CD4-positive, CD25-positive, alpha-beta regulatory T cell (primary cell): Measurements from ENCODE around the gene MPI. TPM values are rescaled to one million over a fixed set of nuclear protein-coding genes. Genes with fewer than 3 reads are reported as not detected.
"Not testable (repeated sequence)": the region's sequence is repeated elsewhere in the genome, so short reads cannot be mapped to it uniquely, and the experiment has no call there.

Source experiments
- ATAC-seq, 2 donors: fragments of 150-1000 bp; cut with Tn5 transposase; one replicate each; pipeline ENCODE4 v1.10.0; 2021; ENCODE audit warnings: low read depth in 2 of 2, moderate number of reproducible peaks in 2 of 2, moderate library complexity in 1 of 2
- DNase-seq, 3 donors: peaks; one replicate each; pipeline versions ENCODE4 v3.0.0 to v3.0.0-alpha.2; 2012 to 2022; ENCODE audit warnings: mixed read lengths in 1 of 3
- H3K27ac ChIP-seq: one replicate; pipeline ENCODE4 v1.7.0; 2013; ENCODE audit warnings: mild to moderate bottlenecking, low read length; ENCODE audit not compliant: insufficient read depth, poor library complexity, severe bottlenecking
- H3K27me3 ChIP-seq: one replicate; pipeline ENCODE4 v1.7.0; 2013; ENCODE audit warnings: low read length; ENCODE audit not compliant: control insufficient read depth, insufficient read depth
- H3K36me3 ChIP-seq: one replicate; pipeline ENCODE4 v1.7.0; 2013; ENCODE audit warnings: mild to moderate bottlenecking, low read length, moderate library complexity; ENCODE audit not compliant: control insufficient read depth, insufficient read depth
- H3K4me1 ChIP-seq: 2 replicates; pipeline ENCODE4 v1.7.0; 2013; ENCODE audit warnings: mild to moderate bottlenecking, low read length; ENCODE audit not compliant: insufficient read depth, control insufficient read depth, poor library complexity, severe bottlenecking
- H3K4me3 ChIP-seq: one replicate; pipeline ENCODE4 v1.7.0; 2013; ENCODE audit warnings: low read depth, mild to moderate bottlenecking, low read length, moderate library complexity
- H3K9me3 ChIP-seq, 2 experiments: 1 replicate in 1 of 2; 2 replicates in 1 of 2; pipeline ENCODE4 v1.7.0; 2013; ENCODE audit warnings: low read length in 2 of 2, mild to moderate bottlenecking in 1 of 2, moderate library complexity in 1 of 2; ENCODE audit not compliant: control insufficient read depth in 2 of 2
- H3K27ac Mint-ChIP-seq, 3 donors: one replicate each; pipeline ENCODE4 v1.8.0; 2020 to 2022; ENCODE audit warnings: mild to moderate bottlenecking in 3 of 3, mixed read lengths in 3 of 3, moderate library complexity in 2 of 3
- H3K27me3 Mint-ChIP-seq: one replicate; pipeline ENCODE4 v1.8.0; 2022; ENCODE audit warnings: mild to moderate bottlenecking, mixed read lengths
- H3K36me3 Mint-ChIP-seq: one replicate; pipeline ENCODE4 v1.8.0; 2020; ENCODE audit warnings: mixed read lengths
- H3K4me1 Mint-ChIP-seq, 4 donors: one replicate each; pipeline ENCODE4 v1.8.0; 2020 to 2022; ENCODE audit warnings: mixed read lengths in 4 of 4, mild to moderate bottlenecking in 1 of 4
- H3K4me3 Mint-ChIP-seq, 4 donors: one replicate each; pipeline ENCODE4 v1.8.0; 2020 to 2022; ENCODE audit warnings: mild to moderate bottlenecking in 4 of 4, mixed read lengths in 4 of 4, moderate library complexity in 3 of 4
- H3K9me3 Mint-ChIP-seq, 7 donors: one replicate each; pipeline ENCODE4 v1.8.0; 2020 to 2022; ENCODE audit warnings: mixed read lengths in 7 of 7, mild to moderate bottlenecking in 3 of 7, moderate library complexity in 2 of 7
- polyA plus RNA-seq, 4 donors: library from polyadenylated mRNA; unstranded; fragments of 300-500 nt; fragmentation: Illumina TruSeq; gene quantifications; one replicate each; pipeline ENCODE4 v1.2.3, GENCODE V29; 2021
- total RNA-seq: library from RNA; stranded (reverse); gene quantifications from one replicate; pipeline ENCODE4 v1.2.3, GENCODE V29; 2022

Gene MPI
- total and polyA plus RNA-seq, 5 donors from 2014 or later: 49.6 to 108 (median 94.3) TPM

- Mint-ChIP-seq H3K27me3 (no peaks in the 10 kb centered on the region), H3K9me3 (no peaks in the 10 kb centered on the region), H3K36me3 (peaks cover 26% of the 10 kb centered on the region), H3K4me1 (peaks cover 21 to 65% (median 41%) of the 10 kb centered on the region in 4 donors), H3K4me3 (peak overlapping the region; percentile 79 to 99 (median 99)), H3K27ac (peak overlapping the region; percentile 14 to 98 (median 91))
- Histone ChIP-seq H3K27me3 (no peaks in the 10 kb centered on the region), H3K27ac (no peak overlapping the region), H3K36me3 (peaks cover 33% of the 10 kb centered on the region), H3K4me1 (peaks cover 39% of the 10 kb centered on the region), H3K4me3 (peak overlapping the region; percentile 86), H3K9me3 (no peaks in the 10 kb centered on the region)
- ATAC-seq (no peak), DNase-seq (no peak)
Observed at GRCh38 chr15:74904190-74904805, 14.5 kb downstream of the MPI start.

GRCh38 chr15:74906067-74906449 lies 16.2 kb downstream of the MPI start:
- H3K27ac ChIP-seq: peak overlapping the region; percentile 80
- no peaks in the 10 kb centered on the region for H3K27me3 ChIP-seq
- peaks cover 36% of the 10 kb centered on the region for H3K4me1 ChIP-seq
- Mint-ChIP-seq H3K27me3 (no peaks in the 10 kb centered on the region), H3K4me3 (peak overlapping the region; percentile 96 to 99 (median 99)), H3K36me3 (peaks cover 22% of the 10 kb centered on the region), H3K4me1 (peaks cover 21 to 56% (median 39%) of the 10 kb centered on the region in 4 donors), H3K9me3 (no peaks in the 10 kb centered on the region), H3K27ac (peak overlapping the region; percentile 58 to 98 (median 93))
- no peaks in the 10 kb centered on the region for H3K9me3 ChIP-seq
- H3K36me3 ChIP-seq: peaks cover 22% of the 10 kb centered on the region
- peak overlapping the region; percentile 86 for H3K4me3 ChIP-seq
- ATAC-seq (peak; percentile 39 to 44), DNase-seq (peak in 2 of 3 donors; percentile 27 to 51)

- peaks cover 22% of the 10 kb centered on the region for H3K36me3 ChIP-seq
- Mint-ChIP-seq H3K27me3 (no peaks in the 10 kb centered on the region), H3K4me3 (peak within 1 kb of the TSS; percentile 99), H3K27ac (peak within 1 kb of the TSS; percentile 98), H3K36me3 (peaks cover 21% of the 10 kb centered on the region), H3K4me1 (peaks cover 19 to 51% (median 36%) of the 10 kb centered on the region in 4 donors), H3K9me3 (no peaks in the 10 kb centered on the region)
- H3K4me3 ChIP-seq: peak within 1 kb of the TSS; percentile 86
- no peaks in the 10 kb centered on the region for H3K27me3 ChIP-seq
- peak within 1 kb of the TSS; percentile 80 for H3K27ac ChIP-seq
- H3K9me3 ChIP-seq: no peaks in the 10 kb centered on the region
- DNase-seq (peak; percentile 69 to 79 (median 74)), ATAC-seq (peak; percentile 72 to 79)
- H3K4me1 ChIP-seq: peaks cover 31% of the 10 kb centered on the region
Observed at GRCh38 chr15:74906450-74907162, 16.8 kb downstream of the MPI start, which contains the start of gene FAM219B. Gene FAM219B, minus strand, starts transcription at chr15:74906851. Its CDS starts 51 bp downstream, at chr15:74906800.

- H3K27ac Mint-ChIP-seq: peak overlapping the region; percentile 98
- peak in 1 of 2 donors; percentile 1 for ATAC-seq
- H3K9me3 Mint-ChIP-seq: no peaks in the 10 kb centered on the region
- H3K4me3 Mint-ChIP-seq: peak overlapping the region; percentile 99
- peaks cover 21% of the 10 kb centered on the region for H3K36me3 ChIP-seq
- H3K4me1 Mint-ChIP-seq: peaks cover 12 to 44% (median 34%) of the 10 kb centered on the region in 4 donors
- peak overlapping the region; percentile 80 for H3K27ac ChIP-seq
- H3K27me3 Mint-ChIP-seq: no peaks in the 10 kb centered on the region
- H3K27me3 ChIP-seq: no peaks in the 10 kb centered on the region
- peaks cover 24% of the 10 kb centered on the region for H3K4me1 ChIP-seq
- no peaks in the 10 kb centered on the region for H3K9me3 ChIP-seq
- no peak for DNase-seq
- H3K4me3 ChIP-seq: peak overlapping the region; percentile 86
- H3K36me3 Mint-ChIP-seq: peaks cover 14% of the 10 kb centered on the region
Observed at GRCh38 chr15:74907163-74907870, 17.5 kb downstream of the MPI start.

GRCh38 chr15:74908635-74909034 lies 18.8 kb downstream of the MPI start:
- no peak overlapping the region for H3K27ac ChIP-seq
- H3K36me3 ChIP-seq: peaks cover 13% of the 10 kb centered on the region
- H3K4me3 ChIP-seq: no peak overlapping the region
- Mint-ChIP-seq H3K36me3 (peaks cover 16% of the 10 kb centered on the region), H3K4me3 (peak overlapping the region in 3 of 4 donors; percentile 33 to 99 (median 44)), H3K27ac (peak overlapping the region; percentile 7 to 46 (median 41)), H3K27me3 (no peaks in the 10 kb centered on the region), H3K9me3 (no peaks in the 10 kb centered on the region), H3K4me1 (peaks cover 16 to 40% (median 30%) of the 10 kb centered on the region in 4 donors)
- H3K27me3 ChIP-seq: no peaks in the 10 kb centered on the region
- ATAC-seq (no peak), DNase-seq (no peak)
- H3K4me1 ChIP-seq: peaks cover 24% of the 10 kb centered on the region
- no peaks in the 10 kb centered on the region for H3K9me3 ChIP-seq

GRCh38 chr15:74913041-74913440 lies 23.2 kb downstream of the MPI start:
- DNase-seq (no peak), ATAC-seq (no peak)
- no peak overlapping the region for H3K27ac ChIP-seq
- Mint-ChIP-seq H3K27ac (no peak overlapping the region), H3K27me3 (no peaks in the 10 kb centered on the region), H3K9me3 (no peaks in the 10 kb centered on the region), H3K4me3 (no peak overlapping the region), H3K36me3 (peaks cover 5% of the 10 kb centered on the region), H3K4me1 (peaks cover 3 to 10% (median 6%) of the 10 kb centered on the region in 4 donors)
- no peaks in the 10 kb centered on the region for H3K27me3 ChIP-seq
- no peak overlapping the region for H3K4me3 ChIP-seq
- no peaks in the 10 kb centered on the region for H3K4me1 ChIP-seq
- no peaks in the 10 kb centered on the region for H3K9me3 ChIP-seq
- peaks cover 17% of the 10 kb centered on the region for H3K36me3 ChIP-seq

GRCh38 chr15:74913799-74914198 lies 24.0 kb downstream of the MPI start:
- H3K27me3 Mint-ChIP-seq, H3K9me3 ChIP-seq, H3K9me3 Mint-ChIP-seq, H3K4me1 ChIP-seq, H3K27me3 ChIP-seq, H3K4me3 Mint-ChIP-seq, DNase-seq, H3K36me3 Mint-ChIP-seq, H3K4me3 ChIP-seq, H3K27ac ChIP-seq, ATAC-seq: not testable (repeated sequence)
- Mint-ChIP-seq H3K4me1 (peaks cover 2 to 10% (median 5%) of the 10 kb centered on the region in 4 donors), H3K27ac (peak overlapping the region in 2 of 3 donors; percentile 16 to 64)
- H3K36me3 ChIP-seq: peaks cover 23% of the 10 kb centered on the region
